GM19397 (cell line): ENCODE measurements around the gene ZNF473.
"Not testable (repeated sequence)": the region's sequence is repeated elsewhere in the genome, so short reads cannot be mapped to it uniquely, and the experiment has no call there.

Experiments used
- ATAC-seq: cut with Tn5 transposase; IDR thresholded peaks from one replicate; pipeline ENCODE4 v1.9.1; 2021; ENCODE audit warnings: mild to moderate bottlenecking, moderate library complexity; ENCODE audit not compliant: unreplicated experiment

ZNF473 gene

GRCh38 chr19:50097884-50098283 lies 72.1 kb downstream of the ZNF473 start:
- not testable (repeated sequence) for ATAC-seq

DNA sequence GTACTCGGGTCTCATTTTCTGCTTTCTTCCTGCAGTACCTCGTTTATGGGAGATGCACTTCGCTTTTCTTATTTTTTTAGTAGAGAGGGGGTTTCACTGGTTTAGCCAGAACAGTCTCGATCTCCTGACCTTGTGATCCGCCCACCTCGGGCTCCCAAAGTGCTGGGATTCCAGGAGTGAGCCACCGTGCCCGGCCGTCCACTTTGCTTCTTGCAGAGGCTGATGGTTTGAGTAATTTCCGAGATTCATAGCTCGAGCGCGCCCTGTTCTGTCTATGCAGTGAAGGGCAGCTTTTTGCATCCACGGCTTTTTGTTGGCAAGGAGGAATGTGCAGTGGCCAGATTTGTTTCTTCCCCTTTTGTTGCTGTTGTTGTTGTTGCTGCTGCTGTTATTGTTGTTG lies 73.1 kb downstream of the ZNF473 start:
- not testable (repeated sequence) for ATAC-seq

- not testable (repeated sequence) for ATAC-seq
Measured at GRCh38 chr19:50099696-50100095, 73.9 kb downstream of the ZNF473 start.

- ATAC-seq: not testable (repeated sequence)
Measured at GRCh38 chr19:50100946-50101345, 75.1 kb downstream of the ZNF473 start.
